Astrocyte (in vitro differentiated cells and primary cell): Measurements from ENCODE around the gene PKLR. TPM values are rescaled to one million over a fixed set of nuclear protein-coding genes. Genes with fewer than 3 reads are reported as not detected.
"Not testable (repeated sequence)": the region's sequence is repeated elsewhere in the genome, so short reads cannot be mapped to it uniquely, and the experiment has no call there.

Source experiments
- DNase-seq: peaks from one replicate; pipeline ENCODE4 v3.0.0-alpha.2; 2010; ENCODE audit warnings: low read depth
- FAIRE-seq: peaks from 2 replicates; lab custom pipeline; 2011; peaks lifted over from hg19 to GRCh38; lab: Jason Lieb, UNC
- H2AFZ ChIP-seq: 2 replicates; pipeline ENCODE4 v1.6.0; 2012; ENCODE audit warnings: low read depth, low read length, inconsistent platforms
- H3K27ac ChIP-seq: 2 replicates; pipeline ENCODE4 v1.5.1; 2011; ENCODE audit warnings: low read depth, low read length, inconsistent platforms
- H3K27me3 ChIP-seq: 2 replicates; pipeline ENCODE4 v1.6.0; 2011; ENCODE audit warnings: low read length, inconsistent platforms; ENCODE audit not compliant: insufficient read depth
- H3K36me3 ChIP-seq: 2 replicates; pipeline ENCODE4 v1.5.1; 2011; ENCODE audit warnings: low read length, inconsistent platforms; ENCODE audit not compliant: insufficient read depth
- H3K4me1 ChIP-seq: 2 replicates; pipeline ENCODE4 v1.5.1; 2011; ENCODE audit warnings: low read length, inconsistent platforms; ENCODE audit not compliant: insufficient read depth
- H3K4me2 ChIP-seq: 2 replicates; pipeline ENCODE4 v1.6.0; 2012; ENCODE audit warnings: low read length, inconsistent platforms
- H3K4me3 ChIP-seq: 2 replicates; pipeline ENCODE4 v1.5.1; 2011; ENCODE audit warnings: low read depth, mild to moderate bottlenecking, low read length, inconsistent platforms; ENCODE audit not compliant: insufficient read depth
- H3K79me2 ChIP-seq: 2 replicates; pipeline ENCODE4 v1.6.0; 2012; ENCODE audit warnings: mild to moderate bottlenecking, low read length, inconsistent platforms; ENCODE audit not compliant: insufficient read depth
- H3K9ac ChIP-seq: 2 replicates; pipeline ENCODE4 v1.6.0; 2012; ENCODE audit warnings: mild to moderate bottlenecking, low read length, inconsistent platforms
- H3K9me3 ChIP-seq: 2 replicates; pipeline ENCODE4 v1.5.1; 2012; ENCODE audit warnings: low read depth, mild to moderate bottlenecking, low read length, inconsistent platforms; ENCODE audit not compliant: insufficient read depth
- H4K20me1 ChIP-seq: 2 replicates; pipeline ENCODE4 v1.6.0; 2012; ENCODE audit warnings: low read length, inconsistent platforms; ENCODE audit not compliant: insufficient read depth
- H3K27ac Mint-ChIP-seq: one replicate; pipeline ENCODE4 v1.8.0; 2021; ENCODE audit warnings: mild to moderate bottlenecking, mixed read lengths; ENCODE audit not compliant: unreplicated experiment
- H3K27me3 Mint-ChIP-seq: one replicate; pipeline ENCODE4 v1.8.0; 2021; ENCODE audit warnings: low read depth, mixed read lengths; ENCODE audit not compliant: unreplicated experiment
- H3K36me3 Mint-ChIP-seq: one replicate; pipeline ENCODE4 v1.8.0; 2021; ENCODE audit warnings: low read depth, mixed read lengths; ENCODE audit not compliant: unreplicated experiment
- H3K4me1 Mint-ChIP-seq: one replicate; pipeline ENCODE4 v1.8.0; 2021; ENCODE audit warnings: low read depth, mixed read lengths; ENCODE audit not compliant: unreplicated experiment
- H3K4me3 Mint-ChIP-seq: one replicate; pipeline ENCODE4 v1.8.0; 2021; ENCODE audit warnings: mild to moderate bottlenecking, moderate library complexity, mixed read lengths; ENCODE audit not compliant: unreplicated experiment
- H3K9me3 Mint-ChIP-seq: one replicate; pipeline ENCODE4 v1.8.0; 2021; ENCODE audit warnings: mild to moderate bottlenecking, mixed read lengths; ENCODE audit not compliant: unreplicated experiment
- CTCF ChIP-seq: IDR thresholded peaks from 2 replicates; pipeline ENCODE4 v1.5.1; 2011; ENCODE audit warnings: low read depth, mild to moderate bottlenecking, inconsistent platforms, low read length, moderate library complexity; ENCODE audit not compliant: insufficient read depth
- EZH2 ChIP-seq: IDR thresholded peaks from 2 replicates; pipeline ENCODE4 v1.6.1; 2012; ENCODE audit warnings: mild to moderate bottlenecking, low read length, inconsistent platforms; ENCODE audit not compliant: insufficient read depth
- total RNA-seq: library from RNA; stranded (reverse); gene quantifications from 2 replicates; pipeline ENCODE4 v1.2.1, GENCODE V29; 2021

Gene PKLR
- total RNA-seq, 1 donor from 2014 or later: not detected

GRCh38 chr1:155294520-155295182 is 6.6 kb downstream of the PKLR start:
- H3K36me3 ChIP-seq: no peaks in the 10 kb centered on the region
- Mint-ChIP-seq H3K27ac (no peak overlapping the region), H3K27me3 (peaks cover 63% of the 10 kb centered on the region), H3K4me1 (no peaks in the 10 kb centered on the region), H3K9me3 (peaks cover 3% of the 10 kb centered on the region), H3K4me3 (peak overlapping the region; percentile 3), H3K36me3 (peaks cover 7% of the 10 kb centered on the region)
- FAIRE-seq: no peak
- H3K79me2 ChIP-seq: no peaks in the 10 kb centered on the region
- H2AFZ ChIP-seq: peak overlapping the region; percentile 52
- no peak overlapping the region for H3K27ac ChIP-seq
- peaks cover 3% of the 10 kb centered on the region for H3K9me3 ChIP-seq
- H3K4me3 ChIP-seq: no peak overlapping the region
- no peak overlapping the region for H3K9ac ChIP-seq
- no peaks in the 10 kb centered on the region for H3K4me1 ChIP-seq
- no peak for DNase-seq
- peak overlapping the region; percentile 66 for H3K4me2 ChIP-seq
- TF ChIP-seq CTCF: no peak
- no peak for TF ChIP-seq EZH2
- no peaks in the 10 kb centered on the region for H4K20me1 ChIP-seq
- peaks cover 37% of the 10 kb centered on the region for H3K27me3 ChIP-seq

GRCh38 chr1:155293086-155293749 is 8.0 kb downstream of the PKLR start:
- Mint-ChIP-seq H3K9me3 (peaks cover 3% of the 10 kb centered on the region), H3K4me3 (peak overlapping the region; percentile 60), H3K4me1 (no peaks in the 10 kb centered on the region), H3K36me3 (peaks cover 7% of the 10 kb centered on the region), H3K27me3 (peaks cover 66% of the 10 kb centered on the region), H3K27ac (no peak overlapping the region)
- TF ChIP-seq EZH2 (no peak), CTCF (no peak)
- DNase-seq (no peak), FAIRE-seq (no peak)
- no peak overlapping the region for H3K9ac ChIP-seq
- H3K27me3 ChIP-seq: peaks cover 37% of the 10 kb centered on the region
- H4K20me1 ChIP-seq: no peaks in the 10 kb centered on the region
- no peak overlapping the region for H3K4me3 ChIP-seq
- H3K4me1 ChIP-seq: no peaks in the 10 kb centered on the region
- H3K27ac ChIP-seq: no peak overlapping the region
- no peak overlapping the region for H2AFZ ChIP-seq
- H3K36me3 ChIP-seq: no peaks in the 10 kb centered on the region
- H3K79me2 ChIP-seq: no peaks in the 10 kb centered on the region
- no peak overlapping the region for H3K4me2 ChIP-seq
- peaks cover 3% of the 10 kb centered on the region for H3K9me3 ChIP-seq

- H3K4me3 Mint-ChIP-seq, H3K9me3 Mint-ChIP-seq, H3K27ac Mint-ChIP-seq, FAIRE-seq, H2AFZ ChIP-seq, H3K4me3 ChIP-seq, H4K20me1 ChIP-seq, H3K4me1 Mint-ChIP-seq, DNase-seq, H3K79me2 ChIP-seq, H3K4me1 ChIP-seq, H3K9me3 ChIP-seq, H3K36me3 ChIP-seq, H3K9ac ChIP-seq, H3K27ac ChIP-seq, H3K4me2 ChIP-seq: not testable (repeated sequence)
- Mint-ChIP-seq H3K27me3 (peaks cover 50% of the 10 kb centered on the region), H3K36me3 (peaks cover 10% of the 10 kb centered on the region)
- H3K27me3 ChIP-seq: peaks cover 26% of the 10 kb centered on the region
These were observed 10.2 kb downstream of the PKLR start for GRCh38 chr1:155291006-155291405.
